Measurements from ENCODE around the gene WWP2. TPM values are rescaled to one million over a fixed set of nuclear protein-coding genes. Genes with fewer than 3 reads are reported as not detected.
"Not testable (repeated sequence)": the region's sequence is repeated elsewhere in the genome, so short reads cannot be mapped to it uniquely, and the experiment has no call there.

The WWP2 gene
- total and polyA plus RNA-seq, 4 donors: 26.1 to 86.6 (median 43.4) TPM

- Histone ChIP-seq H3K27me3 (ENCODE audit: control insufficient read depth in 3 of 3, insufficient read depth in 3 of 3, low read length in 2 of 3) (no peaks in the 10 kb centered on the region), H3K36me3 (ENCODE audit: control insufficient read depth in 4 of 4, insufficient read depth in 4 of 4, low read length in 4 of 4) (peaks cover 3 to 11% (median 5%) of the 10 kb centered on the region in 4 donors), H3K9ac (ENCODE audit: insufficient read depth in 1 of 2, low read length in 2 of 2) (peak within 1 kb of the TSS; percentile 81 to 83), H3K27ac (ENCODE audit: low read depth in 1 of 2, low read length in 1 of 2) (peak within 1 kb of the TSS; percentile 67 to 83), H3K4me1 (ENCODE audit: control insufficient read depth in 5 of 5, insufficient read depth in 5 of 5, low read length in 5 of 5) (peaks cover 0 to 11% (median 4%) of the 10 kb centered on the region in 5 donors), H3K4me3 (peak within 1 kb of the TSS; percentile 92), H3K9me3 (ENCODE audit: control insufficient read depth in 4 of 4, insufficient read depth in 3 of 4, low read length in 3 of 4) (peaks cover 0 to 4% (median 0%) of the 10 kb centered on the region in 4 donors)
- TF ChIP-seq CTCF (IDR thresholded peaks at IDR 0.05; ENCODE audit: control extremely low read depth, extremely low read depth): peak; percentile 97
- ATAC-seq (ENCODE audit: insufficient read depth, low FRiP score) (peak; percentile 98), DNase-seq (peak; percentile 97 to 98 (median 97))
- 0 to 1% methylated on average over 58 of the region's 58 CpGs for WGBS, 2 donors
These were observed 7.4 kb upstream of the WWP2 start, which contains the start of gene NOB1 for GRCh38 chr16:69754469-69755310. NOB1 (minus strand) TSS chr16:69754926; CDS start chr16:69754910, 16 bp downstream.

DNA sequence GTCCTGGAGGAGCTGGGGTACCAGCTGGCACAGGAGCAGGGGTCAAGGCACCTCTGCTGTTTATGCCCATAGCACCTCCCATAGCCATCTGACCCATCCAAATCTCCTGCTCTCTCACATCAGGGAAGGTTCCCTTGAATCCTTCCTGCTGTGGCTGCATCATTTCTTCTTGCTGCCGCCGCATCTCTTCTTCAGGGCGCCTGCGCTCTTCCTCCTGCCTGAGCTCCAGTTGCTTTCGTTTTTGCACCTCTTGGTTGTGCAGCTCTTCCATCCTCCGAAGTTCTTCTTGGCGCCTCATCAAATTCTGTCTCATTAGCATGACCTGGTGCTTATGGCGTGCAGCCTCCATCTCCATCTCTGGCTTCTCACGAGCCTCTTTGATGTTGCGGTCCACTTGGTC lies 5.4 kb upstream of the WWP2 start:
- no peak for ATAC-seq (ENCODE audit: insufficient read depth, low FRiP score)
- Histone ChIP-seq H3K27me3 (ENCODE audit: control insufficient read depth in 3 of 3, insufficient read depth in 3 of 3, low read length in 2 of 3) (no peaks in the 10 kb centered on the region), H3K36me3 (ENCODE audit: control insufficient read depth in 4 of 4, insufficient read depth in 4 of 4, low read length in 4 of 4) (peaks cover 0 to 3% (median 1%) of the 10 kb centered on the region in 4 donors), H3K27ac (ENCODE audit: low read depth in 1 of 2, low read length in 1 of 2) (no peak overlapping the region), H3K9me3 (ENCODE audit: control insufficient read depth in 4 of 4, insufficient read depth in 3 of 4, low read length in 3 of 4) (peaks cover 0 to 4% (median 0%) of the 10 kb centered on the region in 4 donors), H3K4me3 (no peak overlapping the region), H3K4me1 (ENCODE audit: control insufficient read depth in 5 of 5, insufficient read depth in 5 of 5, low read length in 5 of 5) (peaks cover 0 to 11% (median 4%) of the 10 kb centered on the region in 5 donors), H3K9ac (ENCODE audit: insufficient read depth in 1 of 2, low read length in 2 of 2) (no peak overlapping the region)
- TF ChIP-seq CTCF (IDR thresholded peaks at IDR 0.05; ENCODE audit: control extremely low read depth, extremely low read depth): no peak
- no peak for DNase-seq
- 91 to 92% methylated on average over 10 of the region's 10 CpGs for WGBS, 2 donors

DNA sequence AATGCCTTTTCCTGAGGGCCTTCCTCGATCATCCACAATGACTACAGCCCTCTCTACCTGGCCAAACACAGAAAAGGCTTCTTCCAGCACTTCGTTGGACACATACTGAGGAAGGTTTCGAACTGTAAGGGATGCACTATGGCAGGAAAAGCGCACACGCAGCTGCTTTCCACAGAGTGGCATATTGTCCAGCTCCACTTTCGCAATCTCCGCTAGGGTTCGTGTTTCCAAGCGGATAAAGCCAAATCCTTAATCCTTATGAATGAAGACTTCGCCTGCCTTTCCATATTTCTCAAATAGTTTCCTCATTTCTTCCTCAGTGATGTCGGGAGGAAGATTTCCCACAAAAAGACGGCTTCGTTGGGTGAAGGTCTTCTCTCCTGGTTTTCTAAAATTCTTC lies 4.8 kb upstream of the WWP2 start:
- not testable (repeated sequence) for H3K27me3 ChIP-seq (ENCODE audit: control insufficient read depth in 3 of 3, insufficient read depth in 3 of 3, low read length in 2 of 3); ATAC-seq (ENCODE audit: insufficient read depth, low FRiP score); H3K9me3 ChIP-seq (ENCODE audit: control insufficient read depth in 4 of 4, insufficient read depth in 3 of 4, low read length in 3 of 4); H3K4me3 ChIP-seq; H3K36me3 ChIP-seq (ENCODE audit: control insufficient read depth in 4 of 4, insufficient read depth in 4 of 4, low read length in 4 of 4); H3K27ac ChIP-seq (ENCODE audit: low read depth in 1 of 2, low read length in 1 of 2); H3K9ac ChIP-seq (ENCODE audit: insufficient read depth in 1 of 2, low read length in 2 of 2)
- 83 to 84% methylated on average over 13 of the region's 13 CpGs for WGBS, 2 donors
- peaks cover 0 to 11% (median 4%) of the 10 kb centered on the region in 5 donors for H3K4me1 ChIP-seq (ENCODE audit: control insufficient read depth in 5 of 5, insufficient read depth in 5 of 5, low read length in 5 of 5)
- peak in 1 of 3 donors; percentile 22 for DNase-seq

DNA sequence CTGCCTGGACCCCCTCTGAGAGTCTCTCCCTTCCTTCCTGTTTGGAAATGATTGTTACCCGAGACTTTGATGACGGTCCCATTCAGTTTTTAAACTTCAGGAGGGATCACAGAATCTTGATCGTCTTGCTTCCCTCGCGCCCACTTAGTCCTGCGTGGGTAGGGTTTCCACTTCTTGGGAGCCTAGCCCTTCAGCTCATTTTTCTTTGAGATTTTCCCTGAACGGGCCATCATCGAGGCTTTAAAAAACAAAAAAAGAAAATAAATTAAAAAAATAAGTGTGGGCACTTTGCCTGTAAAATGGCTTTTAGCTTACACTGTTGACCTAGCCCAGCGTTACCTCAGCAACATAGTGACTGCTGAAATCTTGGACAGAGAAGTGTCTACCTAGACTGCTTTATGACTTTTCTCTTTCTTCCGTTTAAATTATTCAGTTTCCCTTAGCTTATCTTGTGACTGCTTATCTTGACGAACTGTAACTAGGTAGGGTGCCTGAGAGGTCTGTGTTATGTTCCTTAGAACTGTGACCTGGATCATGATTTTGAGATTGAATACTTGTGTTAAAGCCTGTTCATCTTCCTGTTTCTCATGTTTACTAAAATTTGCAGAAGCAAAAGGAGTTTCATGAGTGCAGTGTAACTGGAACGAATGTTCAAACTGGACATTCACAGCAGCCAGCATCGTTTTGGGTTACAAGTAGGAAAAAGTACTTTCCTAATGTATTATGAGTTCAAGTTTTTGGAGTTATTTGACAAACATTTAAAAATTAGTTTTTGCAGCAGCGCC lies 874 bp downstream of the WWP2 start:
- TF ChIP-seq CTCF (IDR thresholded peaks at IDR 0.05; ENCODE audit: control extremely low read depth, extremely low read depth): no peak
- Histone ChIP-seq H3K27me3 (ENCODE audit: control insufficient read depth in 3 of 3, insufficient read depth in 3 of 3, low read length in 2 of 3) (no peaks in the 10 kb centered on the region), H3K27ac (ENCODE audit: low read depth in 1 of 2, low read length in 1 of 2) (peak overlapping the region; percentile 95 to 97), H3K9ac (ENCODE audit: insufficient read depth in 1 of 2, low read length in 2 of 2) (peak overlapping the region; percentile 75 to 94), H3K4me1 (ENCODE audit: control insufficient read depth in 5 of 5, insufficient read depth in 5 of 5, low read length in 5 of 5) (peaks cover 0 to 9% (median 8%) of the 10 kb centered on the region in 5 donors), H3K36me3 (ENCODE audit: control insufficient read depth in 4 of 4, insufficient read depth in 4 of 4, low read length in 4 of 4) (peaks cover 0 to 3% (median 0%) of the 10 kb centered on the region in 4 donors), H3K4me3 (peak overlapping the region; percentile 87), H3K9me3 (ENCODE audit: control insufficient read depth in 4 of 4, insufficient read depth in 3 of 4, low read length in 3 of 4) (no peaks in the 10 kb centered on the region)
- ATAC-seq (ENCODE audit: insufficient read depth, low FRiP score) (peak; percentile 38), DNase-seq (peak; percentile 18 to 65 (median 59))
- WGBS, 2 donors: 5 to 6% methylated on average over 14 of the region's 14 CpGs
